ENCODE results near the gene PRKCA. TPM values are rescaled to one million over a fixed set of nuclear protein-coding genes. Genes with fewer than 3 reads are reported as not detected.

The PRKCA gene
- total and polyA plus RNA-seq, 10 of the 15 experiments (the other 5 are each of a cell fraction or from before 2014, with no cell fraction given), result 0.11 to 14.6 (median 0.72) TPM

DNA sequence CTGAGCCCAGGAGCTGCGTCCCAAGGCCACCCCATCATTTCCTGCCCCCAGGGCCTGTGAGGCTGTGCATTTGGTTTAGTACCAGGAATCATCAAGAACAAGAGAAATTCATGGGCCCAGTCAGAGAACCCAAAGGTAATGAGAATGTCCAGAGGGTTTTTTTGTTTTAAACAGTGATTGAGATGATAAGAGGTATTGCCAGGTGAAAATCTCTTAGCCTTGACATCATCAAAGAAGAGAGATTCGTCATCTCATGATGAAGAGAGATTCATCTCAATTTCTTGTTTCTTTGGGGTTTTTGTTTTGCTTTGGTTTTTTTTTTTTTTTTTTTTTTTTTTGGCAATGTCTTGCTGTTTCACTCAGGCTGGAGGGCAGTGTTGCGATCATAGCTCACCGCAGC is 361.9 kb downstream of the PRKCA start (continued):
- no peak for TF ChIP-seq DPF2 (IDR thresholded peaks at IDR 0.05)
- TF ChIP-seq SUPT20H (IDR thresholded peaks at IDR 0.05; ENCODE audit: borderline replicate concordance, control insufficient read depth, low read depth, low read length), result no peak
- TF ChIP-seq HCFC1 (IDR thresholded peaks at IDR 0.05; ENCODE audit: low read length), result no peak
- no peak for TF ChIP-seq EZH2 (IDR thresholded peaks at IDR 0.05; ENCODE audit: borderline replicate concordance, control insufficient read depth, low read depth, low read length)
- TF ChIP-seq TBL1XR1 (IDR thresholded peaks at IDR 0.05; ENCODE audit: low read depth, low read length), result no peak
- TF ChIP-seq, protein P1, sequence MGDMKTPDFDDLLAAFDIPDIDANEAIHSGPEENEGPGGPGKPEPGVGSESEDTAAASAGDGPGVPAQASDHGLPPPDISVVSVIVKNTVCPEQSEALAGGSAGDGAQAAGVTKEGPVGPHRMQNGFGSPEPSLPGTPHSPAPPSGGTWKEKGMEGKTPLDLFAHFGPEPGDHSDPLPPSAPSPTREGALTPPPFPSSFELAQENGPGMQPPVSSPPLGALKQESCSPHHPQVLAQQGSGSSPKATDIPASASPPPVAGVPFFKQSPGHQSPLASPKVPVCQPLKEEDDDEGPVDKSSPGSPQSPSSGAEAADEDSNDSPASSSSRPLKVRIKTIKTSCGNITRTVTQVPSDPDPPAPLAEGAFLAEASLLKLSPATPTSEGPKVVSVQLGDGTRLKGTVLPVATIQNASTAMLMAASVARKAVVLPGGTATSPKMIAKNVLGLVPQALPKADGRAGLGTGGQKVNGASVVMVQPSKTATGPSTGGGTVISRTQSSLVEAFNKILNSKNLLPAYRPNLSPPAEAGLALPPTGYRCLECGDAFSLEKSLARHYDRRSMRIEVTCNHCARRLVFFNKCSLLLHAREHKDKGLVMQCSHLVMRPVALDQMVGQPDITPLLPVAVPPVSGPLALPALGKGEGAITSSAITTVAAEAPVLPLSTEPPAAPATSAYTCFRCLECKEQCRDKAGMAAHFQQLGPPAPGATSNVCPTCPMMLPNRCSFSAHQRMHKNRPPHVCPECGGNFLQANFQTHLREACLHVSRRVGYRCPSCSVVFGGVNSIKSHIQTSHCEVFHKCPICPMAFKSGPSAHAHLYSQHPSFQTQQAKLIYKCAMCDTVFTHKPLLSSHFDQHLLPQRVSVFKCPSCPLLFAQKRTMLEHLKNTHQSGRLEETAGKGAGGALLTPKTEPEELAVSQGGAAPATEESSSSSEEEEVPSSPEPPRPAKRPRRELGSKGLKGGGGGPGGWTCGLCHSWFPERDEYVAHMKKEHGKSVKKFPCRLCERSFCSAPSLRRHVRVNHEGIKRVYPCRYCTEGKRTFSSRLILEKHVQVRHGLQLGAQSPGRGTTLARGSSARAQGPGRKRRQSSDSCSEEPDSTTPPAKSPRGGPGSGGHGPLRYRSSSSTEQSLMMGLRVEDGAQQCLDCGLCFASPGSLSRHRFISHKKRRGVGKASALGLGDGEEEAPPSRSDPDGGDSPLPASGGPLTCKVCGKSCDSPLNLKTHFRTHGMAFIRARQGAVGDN (IDR thresholded peaks at IDR 0.05), result no peak
- TF ChIP-seq, protein P2, sequence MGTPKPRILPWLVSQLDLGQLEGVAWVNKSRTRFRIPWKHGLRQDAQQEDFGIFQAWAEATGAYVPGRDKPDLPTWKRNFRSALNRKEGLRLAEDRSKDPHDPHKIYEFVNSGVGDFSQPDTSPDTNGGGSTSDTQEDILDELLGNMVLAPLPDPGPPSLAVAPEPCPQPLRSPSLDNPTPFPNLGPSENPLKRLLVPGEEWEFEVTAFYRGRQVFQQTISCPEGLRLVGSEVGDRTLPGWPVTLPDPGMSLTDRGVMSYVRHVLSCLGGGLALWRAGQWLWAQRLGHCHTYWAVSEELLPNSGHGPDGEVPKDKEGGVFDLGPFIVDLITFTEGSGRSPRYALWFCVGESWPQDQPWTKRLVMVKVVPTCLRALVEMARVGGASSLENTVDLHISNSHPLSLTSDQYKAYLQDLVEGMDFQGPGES (IDR thresholded peaks at IDR 0.05), result no peak
- TF ChIP-seq PML (IDR thresholded peaks at IDR 0.05; ENCODE audit: low read length), result no peak

Data from GM12878 (cell line).